Sigmoid colon (tissue), 7 donors: Measurements from ENCODE around the gene ORMDL3. TPM values are rescaled to one million over a fixed set of nuclear protein-coding genes. Genes with fewer than 3 reads are reported as not detected.

Experiments
- DNase-seq: peaks from one replicate; pipeline ENCODE4 v3.0.0-alpha.2; 2019
- H3K27ac ChIP-seq, 4 donors: fragments of 200-600 bp; sonication (generic); one replicate each; pipeline ENCODE4 v1.5.1; 2016 to 2019; ENCODE audit warnings: mild to moderate bottlenecking in 1 of 4
- H3K27me3 ChIP-seq, 3 donors: fragments of 200-600 bp; sonication (generic); one replicate each; pipeline ENCODE4 v1.5.1; 2019; ENCODE audit warnings: mild to moderate bottlenecking in 1 of 3
- H3K36me3 ChIP-seq, 4 donors: fragments of 200-600 bp; sonication (generic); one replicate each; pipeline ENCODE4 v1.5.1; 2016 to 2019
- H3K4me1 ChIP-seq, 4 donors: fragments of 200-600 bp; sonication (generic); one replicate each; pipeline ENCODE4 v1.5.1; 2017 to 2019
- H3K4me3 ChIP-seq, 4 donors: fragments of 200-600 bp; sonication (generic); one replicate each; pipeline ENCODE4 v1.5.1; 2017 to 2019; ENCODE audit warnings: mild to moderate bottlenecking in 2 of 4, moderate library complexity in 1 of 4
- H3K9me3 ChIP-seq, 4 donors: fragments of 200-600 bp in 3 of 4; sonication (generic) in 3 of 4; one replicate each; pipeline versions ENCODE4 v1.5.1 to v1.6.1; 2013 to 2019
- CTCF ChIP-seq, 4 experiments: fragments of 450-650 bp in 3 of 4; fragments of 200-600 bp in 1 of 4; IDR thresholded peaks; one replicate each; pipeline ENCODE4 v1.5.1; 2016 to 2019; ENCODE audit warnings: antibody characterized with exemption in 4 of 4, mild to moderate bottlenecking in 3 of 4, moderate library complexity in 2 of 4
- EP300 ChIP-seq, 4 donors: sonication (generic); formaldehyde crosslinking; IDR thresholded peaks; one replicate each; pipeline ENCODE4 v1.6.1; 2017; ENCODE audit warnings: antibody characterized with exemption in 4 of 4
- POLR2A ChIP-seq, 2 donors: fragments of 450-650 bp; IDR thresholded peaks; one replicate each; pipeline ENCODE4 v1.6.1; 2016; ENCODE audit warnings: antibody characterized with exemption in 2 of 2, mild to moderate bottlenecking in 2 of 2, moderate library complexity in 2 of 2
- POLR2AphosphoS5 ChIP-seq, 4 donors: sonication (generic); formaldehyde crosslinking; IDR thresholded peaks; one replicate each; pipeline ENCODE4 v1.6.1; 2017; ENCODE audit warnings: antibody characterized with exemption in 4 of 4
- WGBS, 2 donors: extraction: QIAGEN DNeasy Blood & Tissue Kit; methylation state at CpG; one replicate each; pipeline ENCODE4 v1.1.7; 2013; 5-methylcytosine and 5-hydroxymethylcytosine counted together
- intact Hi-C: fragments of 100-400 bp; cut with DNase I; formaldehyde crosslinking; loops from one replicate; pipeline ENCODE4 v1.15.1; 2023
- polyA plus RNA-seq, 3 donors: library from polyadenylated mRNA; stranded (reverse); fragments of 200-250 nt; gene quantifications; one replicate each; pipeline ENCODE4 v1.2.3, GENCODE V29; 2013
- total RNA-seq, 4 donors: library from RNA; depleted of rRNA; stranded (reverse); fragments of >200 nt; gene quantifications; one replicate each; pipeline ENCODE4 v1.1.0, GENCODE V29; 2016
- donor health status: healthy with polysubstance abuse.
- donor health status: Bipolar disorder and iron deficiency.
- donor health status: healthy.

The ORMDL3 gene
- total and polyA plus RNA-seq, 7 donors: 39.0 to 72.9 (median 50.8) TPM

- TF ChIP-seq POLR2AphosphoS5 (IDR thresholded peaks at IDR 0.05) (no peak), CTCF (IDR thresholded peaks at IDR 0.05) (no peak), EP300 (IDR thresholded peaks at IDR 0.05) (no peak), POLR2A (IDR thresholded peaks at IDR 0.05) (no peak)
- Histone ChIP-seq H3K27ac (no peak overlapping the region), H3K27me3 (no peaks in the 10 kb centered on the region), H3K4me1 (no peaks in the 10 kb centered on the region), H3K9me3 (no peaks in the 10 kb centered on the region), H3K4me3 (no peak overlapping the region), H3K36me3 (peaks cover 0 to 15% (median 2%) of the 10 kb centered on the region in 4 donors)
- intact Hi-C loops: no loop called here
- WGBS, 2 donors: 84 to 92% methylated on average over 4 of the region's 4 CpGs
- no peak for DNase-seq
Observed at GRCh38 chr17:39915559-39915958, 11.8 kb downstream of the ORMDL3 start.

GRCh38 chr17:39913989-39914388 lies 13.4 kb downstream of the ORMDL3 start:
- Histone ChIP-seq H3K4me1 (no peaks in the 10 kb centered on the region), H3K27ac (no peak overlapping the region), H3K9me3 (no peaks in the 10 kb centered on the region), H3K36me3 (peaks cover 0 to 7% (median 0%) of the 10 kb centered on the region in 4 donors), H3K27me3 (no peaks in the 10 kb centered on the region), H3K4me3 (no peak overlapping the region)
- no peak for TF ChIP-seq POLR2A (IDR thresholded peaks at IDR 0.05)
- TF ChIP-seq CTCF (IDR thresholded peaks at IDR 0.05): no peak
- no peak for TF ChIP-seq EP300 (IDR thresholded peaks at IDR 0.05)
- TF ChIP-seq POLR2AphosphoS5 (IDR thresholded peaks at IDR 0.05): no peak
- no peak for DNase-seq
- intact Hi-C loops: no loop called here
- 90 to 96% methylated on average over 3 of the region's 3 CpGs for WGBS, 2 donors

- H3K27me3 ChIP-seq: no peaks in the 10 kb centered on the region
- DNase-seq: no peak
- H3K4me1 ChIP-seq: no peaks in the 10 kb centered on the region
- WGBS, 2 donors: 94 to 96% methylated on average over 6 of the region's 6 CpGs
- no peak overlapping the region for H3K27ac ChIP-seq
- intact Hi-C loops: no loop called here
- H3K36me3 ChIP-seq: peaks cover 0 to 11% (median 0%) of the 10 kb centered on the region in 4 donors
- H3K9me3 ChIP-seq: no peaks in the 10 kb centered on the region
- no peak overlapping the region for H3K4me3 ChIP-seq
- TF ChIP-seq POLR2AphosphoS5 (IDR thresholded peaks at IDR 0.05) (no peak), CTCF (IDR thresholded peaks at IDR 0.05) (no peak), POLR2A (IDR thresholded peaks at IDR 0.05) (no peak), EP300 (IDR thresholded peaks at IDR 0.05) (no peak)
Observed at GRCh38 chr17:39908789-39909352, 18.5 kb downstream of the ORMDL3 start.

- H3K36me3 ChIP-seq: peaks cover 0 to 11% (median 2%) of the 10 kb centered on the region in 4 donors
- no peak overlapping the region for H3K4me3 ChIP-seq
- no peaks in the 10 kb centered on the region for H3K4me1 ChIP-seq
- no peaks in the 10 kb centered on the region for H3K27me3 ChIP-seq
- no peak overlapping the region for H3K27ac ChIP-seq
- intact Hi-C loops: no loop called here
- no peak for DNase-seq
- 86 to 88% methylated on average over 3 of the region's 3 CpGs for WGBS, 2 donors
- H3K9me3 ChIP-seq: no peaks in the 10 kb centered on the region
- no peak for TF ChIP-seq POLR2AphosphoS5 (IDR thresholded peaks at IDR 0.05)
- TF ChIP-seq POLR2A (IDR thresholded peaks at IDR 0.05): no peak
- no peak for TF ChIP-seq CTCF (IDR thresholded peaks at IDR 0.05)
- TF ChIP-seq EP300 (IDR thresholded peaks at IDR 0.05): no peak
Observed at GRCh38 chr17:39904990-39905288, 22.5 kb downstream of the ORMDL3 start.
